GM12878 (cell line): ENCODE measurements around the gene DHX34. TPM values are rescaled to one million over a fixed set of nuclear protein-coding genes. Genes with fewer than 3 reads are reported as not detected.

Experiments
- ATAC-seq: fragments of 200-7000 bp; cut with Tn5 transposase; 3 replicates; pipeline ENCODE4 v1.9.1; 2020; ENCODE audit warnings: mild to moderate bottlenecking, moderate library complexity
- BruUV-seq: library from RNA; stranded (reverse); fragments of 400-500 nt; replicated peaks from 2 replicates; lab custom pipeline; 2021; lab: Mats Ljungman, UMichigan
- CTCF ChIA-PET: fragments of 300-600 bp; sonication (Branson Sonifier 250); formaldehyde crosslinking; extraction: SDS; loops from one replicate; lab custom pipeline; 2021; ENCODE audit warnings: inconsistent platforms; lab: Yijun Ruan, JAX
- POLR2A ChIA-PET: fragments of 350-600 bp; formaldehyde crosslinking; extraction: SDS; loops from one replicate; lab custom pipeline; 2021; ENCODE audit warnings: inconsistent platforms; lab: Charles Lee
- RAD21 ChIA-PET: fragments of 300-600 bp; sonication (Branson Sonifier 250); formaldehyde crosslinking; loops from one replicate; lab custom pipeline; 2023; ENCODE audit warnings: antibody characterized with exemption; ENCODE audit not compliant: unreplicated experiment; lab: Charles Lee
- SMC1A ChIA-PET: fragments of 300-600 bp; sonication (Branson Sonifier 250); formaldehyde crosslinking; loops from one replicate; lab custom pipeline; 2023; ENCODE audit not compliant: unreplicated experiment, uncharacterized antibody; lab: Charles Lee
- DNase-seq: peaks from one replicate; pipeline ENCODE4 v3.0.0-alpha.2; 2011; ENCODE audit warnings: low read depth, low spot score
- FAIRE-seq: peaks from 3 replicates; lab custom pipeline; 2011; peaks lifted over from hg19 to GRCh38; lab: Jason Lieb, UNC
- H2AFZ ChIP-seq: 2 replicates; pipeline ENCODE4 v1.6.0; 2011; ENCODE audit warnings: low read depth, low read length, control low read depth; ENCODE audit not compliant: control insufficient read depth
- H3K27ac ChIP-seq: 2 replicates; pipeline ENCODE4 v1.5.1; 2011; ENCODE audit warnings: control low read depth; ENCODE audit not compliant: control insufficient read depth, insufficient read depth
- H3K27me3 ChIP-seq, 2 experiments: replicated peaks in 1 of 2; 2 replicates each; pipeline versions ENCODE4 v1.6.0 to v1.6.1; 2011; ENCODE audit warnings: low read length in 1 of 2; ENCODE audit not compliant: control insufficient read depth in 2 of 2, insufficient read depth in 2 of 2
- H3K36me3 ChIP-seq, 2 experiments: 2 replicates each; pipeline ENCODE4 v1.5.1; 2011; ENCODE audit warnings: low read length in 1 of 2; ENCODE audit not compliant: control insufficient read depth in 2 of 2, insufficient read depth in 2 of 2
- H3K4me1 ChIP-seq: 2 replicates; pipeline ENCODE4 v1.6.1; 2011; ENCODE audit warnings: mild to moderate bottlenecking, low read length, moderate library complexity, mixed read lengths; ENCODE audit not compliant: control insufficient read depth, insufficient read depth
- H3K4me2 ChIP-seq: 2 replicates; pipeline ENCODE4 v1.6.0; 2011; ENCODE audit warnings: control low read depth; ENCODE audit not compliant: control insufficient read depth, insufficient read depth
- H3K4me3 ChIP-seq: fragments of 200-600 bp; sonication (generic); 2 replicates; pipeline ENCODE4 v1.5.1; 2016
- H3K79me2 ChIP-seq: 2 replicates; pipeline ENCODE4 v1.6.0; 2011; ENCODE audit warnings: low read length; ENCODE audit not compliant: control insufficient read depth, insufficient read depth
- H3K9ac ChIP-seq: 2 replicates; pipeline ENCODE4 v1.8.0; 2011; ENCODE audit warnings: low read length, control low read depth, mixed read lengths; ENCODE audit not compliant: control insufficient read depth, insufficient read depth
- H3K9me3 ChIP-seq: replicated peaks from 3 replicates; pipeline ENCODE4 v1.5.1; 2011; ENCODE audit warnings: mild to moderate bottlenecking, low read length; ENCODE audit not compliant: control insufficient read depth, insufficient read depth
- H4K20me1 ChIP-seq: 2 replicates; pipeline ENCODE4 v1.6.0; 2011; ENCODE audit not compliant: control insufficient read depth, insufficient read depth
- CREB1 ChIP-seq: IDR thresholded peaks from 2 replicates; pipeline ENCODE4 v1.6.1; 2012; ENCODE audit warnings: low read depth, mild to moderate bottlenecking, inconsistent platforms
- RAD21 ChIP-seq: IDR thresholded peaks from 2 replicates; pipeline ENCODE4 v1.6.1; 2011; ENCODE audit warnings: mild to moderate bottlenecking, low read depth, low read length, moderate library complexity; ENCODE audit not compliant: insufficient read depth
- SIX5 ChIP-seq: IDR thresholded peaks from 2 replicates; pipeline ENCODE4 v1.6.1; 2011; ENCODE audit warnings: mild to moderate bottlenecking, low read depth, low read length, moderate library complexity; ENCODE audit not compliant: severe bottlenecking
- SMC3 ChIP-seq: IDR thresholded peaks from 2 replicates; pipeline ENCODE4 v1.6.1; 2011; ENCODE audit warnings: low read length, improper control_type of control experiment, borderline replicate concordance
- YY1 ChIP-seq: IDR thresholded peaks from 2 replicates; pipeline ENCODE4 v1.6.1; 2011; ENCODE audit warnings: low read depth, mild to moderate bottlenecking, low read length
- WGBS: methylation state at CpG from one replicate; pipeline ENCODE4 v1.1.6; 2016; ENCODE audit warnings: low lambda C conversion rate; ENCODE audit not compliant: insufficient replicate concordance, insufficient coverage; ENCODE audit errors: missing lambda C conversion rate; 5-methylcytosine and 5-hydroxymethylcytosine counted together
- in situ Hi-C: fragments of 300-500 bp; cut with MboI; formaldehyde crosslinking; loops from 9 replicates; pipeline ENCODE4 v1.14.3; 2018; ENCODE audit warnings: mixed read lengths
- intact Hi-C: fragments of 100-400 bp; cut with micrococcal nuclease; formaldehyde crosslinking; loops from one replicate; pipeline ENCODE4 v1.14.2; 2022; ENCODE audit not compliant: unreplicated experiment
- polyA plus RNA-seq, 11 experiments: library from polyadenylated mRNA; depleted of rRNA in 4 of 11; unstranded in 6 of 11; stranded (reverse) in 5 of 11; fragments of >200 nt; fragmentation: Nextera tagmentation in 4 of 11; fragmentation: Illumina TruSeq in 1 of 11; extraction: Ambion mirVana in 4 of 11; extraction: Trizol in 1 of 11; gene quantifications; 1 replicate in 1 of 11; 2 replicates in 10 of 11; pipeline versions ENCODE4 v1.2.1 to v1.2.3, GENCODE V29; 2011 to 2016; ENCODE audit warnings: inconsistent platforms in 2 of 11, missing spikeins in 2 of 11, low read depth in 1 of 11
- total RNA-seq, 4 experiments: library from RNA; depleted of rRNA in 3 of 4; stranded (reverse); fragments of >200 nt in 3 of 4; fragmentation: Illumina TruSeq in 1 of 4; extraction: Trizol in 1 of 4; gene quantifications; 2 replicates each; pipeline versions ENCODE4 v1.2.1 to v1.2.3, GENCODE V29; 2013 to 2021
- TF ChIP-seq, protein P1 (sequence below), 3 experiments: IDR thresholded peaks in 2 of 3; conservative IDR thresholded peaks in 1 of 3; 2 replicates each; pipeline ENCODE4 v1.5.1; 2011; ENCODE audit warnings: low read depth in 3 of 3, low read length in 3 of 3, mild to moderate bottlenecking in 3 of 3, control low read depth in 2 of 3, moderate library complexity in 2 of 3, inconsistent platforms in 1 of 3, mixed read lengths in 1 of 3; ENCODE audit not compliant: control insufficient read depth in 2 of 3, insufficient read depth in 1 of 3; ENCODE audit errors: extremely low read depth in 1 of 3

Gene DHX34
- total and polyA plus RNA-seq, 10 of the 15 experiments (the other 5 are each of a cell fraction or from before 2014, with no cell fraction given): 0.19 to 16.9 (median 10.5) TPM

DNA sequence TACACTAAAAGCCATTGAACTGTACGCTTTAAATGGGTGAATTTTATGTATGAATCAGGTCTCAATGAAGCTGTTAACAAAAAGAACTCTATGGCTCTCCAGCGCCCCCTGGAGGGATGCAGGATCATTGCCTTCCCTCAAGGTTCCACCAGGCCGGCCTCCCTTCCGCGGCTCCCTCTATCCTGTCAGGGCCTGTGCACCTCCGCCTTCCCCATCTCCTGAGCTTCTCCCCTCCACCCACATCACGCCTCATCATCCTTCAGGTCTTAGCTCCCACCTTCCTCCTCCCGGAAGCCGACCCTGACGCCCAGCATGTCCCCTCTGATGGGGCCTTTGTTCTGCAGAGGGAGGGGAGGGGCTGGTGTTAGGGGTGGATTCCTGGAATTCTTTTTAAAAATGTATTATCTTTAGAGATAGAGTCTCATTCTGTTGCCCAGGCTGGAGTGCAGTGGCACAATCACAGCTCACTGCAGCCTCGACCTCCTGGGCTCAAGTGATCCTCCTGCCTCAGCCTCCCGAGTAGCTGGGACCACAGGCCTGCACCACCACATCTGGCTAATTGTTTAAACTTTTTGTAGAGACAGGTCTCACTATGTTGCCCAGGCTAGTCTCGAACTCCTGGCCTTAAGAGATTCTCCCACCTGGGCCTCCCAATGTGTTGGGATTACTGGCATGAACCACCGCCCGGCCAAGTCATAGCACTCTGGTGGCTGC lies 42.6 kb downstream of the DHX34 start:
- intact Hi-C loops: loop anchor here (1.0 to 5.0 kb wide), 4 partner anchors 36 to 103 kb away; partner anchors contain the start of gene DHX34
- peak overlapping the region; percentile 37; the same call in 1 of the 2 replicates for H2AFZ ChIP-seq
- H3K79me2 ChIP-seq: no peaks in the 10 kb centered on the region
- CTCF ChIA-PET: interaction anchor here (0.6 to 3.4 kb wide), 28 partner anchors 8 to 478 kb away, joined by 3 to 83 read pairs (median 4); partner anchors contain the start of gene DHX34
- peak; percentile 12 for DNase-seq
- SMC1A ChIA-PET: interaction anchor here (0.7 to 3.1 kb wide), 9 partner anchors 37 to 117 kb away, joined by 3 to 28 read pairs (median 5); partner anchors contain the start of genes C5AR1, DHX34 and INAFM1
- no peak overlapping the region for H3K4me3 ChIP-seq
- no peaks in the 10 kb centered on the region for H3K27me3 ChIP-seq
- H4K20me1 ChIP-seq: no peaks in the 10 kb centered on the region
- RAD21 ChIA-PET: interaction anchor here (0.8 to 3.4 kb wide), 10 partner anchors 36 to 181 kb away, joined by 3 to 21 read pairs (median 4); partner anchors contain the start of genes C5AR1 and DHX34
- H3K4me2 ChIP-seq: peak overlapping the region; percentile 34; the same call in 1 of the 2 replicates
- no TSS peak for BruUV-seq
- no peak overlapping the region; the same call in 1 of the 2 replicates for H3K27ac ChIP-seq
- peak; percentile 98 for ATAC-seq
- peak; percentile 73 for FAIRE-seq
- 23% methylated on average over 15 of the region's 15 CpGs for WGBS
- H3K9ac ChIP-seq: no peak overlapping the region
- H3K4me1 ChIP-seq: no peaks in the 10 kb centered on the region
- no peaks in the 10 kb centered on the region for H3K36me3 ChIP-seq
- POLR2A ChIA-PET: no interaction called here
- in situ Hi-C loops: no loop called here
- H3K9me3 ChIP-seq: no peaks in the 10 kb centered on the region
- TF ChIP-seq SIX5: no peak
- TF ChIP-seq YY1: peak; percentile 32; the same call in 1 of the 2 replicates
- no peak for TF ChIP-seq CREB1
- peak; percentile 73 for TF ChIP-seq RAD21
- peak; percentile 85 for TF ChIP-seq SMC3
- TF ChIP-seq, protein P1, sequence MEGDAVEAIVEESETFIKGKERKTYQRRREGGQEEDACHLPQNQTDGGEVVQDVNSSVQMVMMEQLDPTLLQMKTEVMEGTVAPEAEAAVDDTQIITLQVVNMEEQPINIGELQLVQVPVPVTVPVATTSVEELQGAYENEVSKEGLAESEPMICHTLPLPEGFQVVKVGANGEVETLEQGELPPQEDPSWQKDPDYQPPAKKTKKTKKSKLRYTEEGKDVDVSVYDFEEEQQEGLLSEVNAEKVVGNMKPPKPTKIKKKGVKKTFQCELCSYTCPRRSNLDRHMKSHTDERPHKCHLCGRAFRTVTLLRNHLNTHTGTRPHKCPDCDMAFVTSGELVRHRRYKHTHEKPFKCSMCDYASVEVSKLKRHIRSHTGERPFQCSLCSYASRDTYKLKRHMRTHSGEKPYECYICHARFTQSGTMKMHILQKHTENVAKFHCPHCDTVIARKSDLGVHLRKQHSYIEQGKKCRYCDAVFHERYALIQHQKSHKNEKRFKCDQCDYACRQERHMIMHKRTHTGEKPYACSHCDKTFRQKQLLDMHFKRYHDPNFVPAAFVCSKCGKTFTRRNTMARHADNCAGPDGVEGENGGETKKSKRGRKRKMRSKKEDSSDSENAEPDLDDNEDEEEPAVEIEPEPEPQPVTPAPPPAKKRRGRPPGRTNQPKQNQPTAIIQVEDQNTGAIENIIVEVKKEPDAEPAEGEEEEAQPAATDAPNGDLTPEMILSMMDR (IDR thresholded peaks at IDR 0.05 in 2 of 3, conservative IDR thresholded peaks at IDR 0.05 in 1 of 3; ENCODE audit: control insufficient read depth in 2 of 3, extremely low read depth in 1 of 3, insufficient read depth in 1 of 3, low read depth in 3 of 3, low read length in 3 of 3): peak; percentile 86 to 92 (median 88)
